OCI-M1 (cell line): ENCODE data around the gene SEZ6.

Experiments
- DNase-seq: peaks from one replicate; lab custom pipeline; 2025; lab: John Stamatoyannopoulos, UW

Gene SEZ6

GRCh38 chr17:29034510-29034909, 28.7 kb upstream of the SEZ6 start:
- DNase-seq: no peak

GRCh38 chr17:29032857-29033197, 27.0 kb upstream of the SEZ6 start:
- no peak for DNase-seq

- no peak for DNase-seq
Measured at GRCh38 chr17:29032013-29032856, 26.4 kb upstream of the SEZ6 start.

- DNase-seq: no peak
Measured at GRCh38 chr17:29031488-29031887, 25.7 kb upstream of the SEZ6 start.

GRCh38 chr17:29024316-29024952, 18.6 kb upstream of the SEZ6 start:
- DNase-seq: no peak

- DNase-seq: no peak
Measured at GRCh38 chr17:29022074-29022473, 16.2 kb upstream of the SEZ6 start.

GRCh38 chr17:29021226-29021625, 15.4 kb upstream of the SEZ6 start:
- no peak for DNase-seq

- no peak for DNase-seq
Measured at GRCh38 chr17:29020576-29020975, 14.7 kb upstream of the SEZ6 start.

GRCh38 chr17:29019475-29020181, 13.8 kb upstream of the SEZ6 start:
- no peak for DNase-seq

GRCh38 chr17:29018788-29019474, 13.1 kb upstream of the SEZ6 start:
- no peak for DNase-seq

GRCh38 chr17:29016345-29017210, 10.7 kb upstream of the SEZ6 start:
- no peak for DNase-seq

- no peak for DNase-seq
Measured at GRCh38 chr17:29014716-29015115, 8.9 kb upstream of the SEZ6 start.

GRCh38 chr17:29012535-29012934, 6.7 kb upstream of the SEZ6 start:
- no peak for DNase-seq

- no peak for DNase-seq
Measured at GRCh38 chr17:29010586-29010985, 4.8 kb upstream of the SEZ6 start.

GRCh38 chr17:29010129-29010528, 4.3 kb upstream of the SEZ6 start:
- no peak for DNase-seq

- DNase-seq: no peak
Measured at GRCh38 chr17:29008591-29008990, 2.8 kb upstream of the SEZ6 start.

- no peak for DNase-seq
Measured at GRCh38 chr17:29007860-29008455, 2.1 kb upstream of the SEZ6 start.

GRCh38 chr17:29007456-29007855, 1.6 kb upstream of the SEZ6 start:
- no peak for DNase-seq

- no peak for DNase-seq
Measured at GRCh38 chr17:29004081-29004692, 1.6 kb downstream of the SEZ6 start.

GRCh38 chr17:29003289-29003688, 2.5 kb downstream of the SEZ6 start:
- no peak for DNase-seq

GRCh38 chr17:29002811-29003210, 3.0 kb downstream of the SEZ6 start:
- DNase-seq: no peak
